GM19463 (cell line): ENCODE results near the gene UNC45A.

ENCODE experiments used
- ATAC-seq: cut with Tn5 transposase; IDR thresholded peaks from one replicate; pipeline ENCODE4 v1.9.1; 2021; ENCODE audit warnings: mild to moderate bottlenecking, moderate library complexity; ENCODE audit not compliant: unreplicated experiment

UNC45A gene

GRCh38 chr15:90941038-90941437, 6.0 kb downstream of the UNC45A start:
- ATAC-seq = no peak

DNA sequence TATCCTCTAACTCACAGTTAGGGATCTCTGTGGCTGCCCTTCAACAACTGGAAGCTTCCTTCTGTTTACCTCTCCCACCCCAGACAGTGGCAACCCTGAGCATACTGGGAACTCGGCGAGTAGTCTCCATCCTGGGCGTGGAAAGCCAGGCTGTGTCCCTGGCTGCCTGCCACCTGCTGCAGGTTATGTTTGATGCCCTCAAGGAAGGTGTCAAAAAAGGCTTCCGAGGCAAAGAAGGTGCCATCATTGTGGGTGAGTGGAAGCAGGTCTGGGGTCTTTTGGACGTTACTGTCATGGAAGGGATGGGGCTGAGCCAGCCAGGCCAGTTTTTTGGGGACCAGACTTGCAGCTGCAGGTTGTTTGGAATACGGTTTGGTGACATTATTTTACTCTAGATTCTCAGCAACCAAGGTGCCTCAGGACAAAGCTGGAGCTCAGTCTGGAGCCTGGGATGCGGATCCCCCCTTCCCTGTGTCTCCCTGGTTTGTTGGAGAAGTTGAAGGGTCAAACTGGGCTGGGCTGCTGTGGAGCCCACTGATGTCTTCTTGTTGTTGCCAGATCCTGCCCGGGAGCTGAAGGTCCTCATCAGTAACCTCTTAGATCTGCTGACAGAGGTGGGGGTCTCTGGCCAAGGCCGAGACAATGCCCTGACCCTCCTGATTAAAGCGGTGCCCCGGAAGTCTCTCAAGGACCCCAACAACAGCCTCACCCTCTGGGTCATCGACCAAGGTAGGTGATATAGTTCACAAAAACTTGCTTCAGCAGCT, 7.5 kb downstream of the UNC45A start:
- ATAC-seq = no peak

GRCh38 chr15:90945091-90945490, 10.0 kb downstream of the UNC45A start:
- ATAC-seq = no peak

DNA sequence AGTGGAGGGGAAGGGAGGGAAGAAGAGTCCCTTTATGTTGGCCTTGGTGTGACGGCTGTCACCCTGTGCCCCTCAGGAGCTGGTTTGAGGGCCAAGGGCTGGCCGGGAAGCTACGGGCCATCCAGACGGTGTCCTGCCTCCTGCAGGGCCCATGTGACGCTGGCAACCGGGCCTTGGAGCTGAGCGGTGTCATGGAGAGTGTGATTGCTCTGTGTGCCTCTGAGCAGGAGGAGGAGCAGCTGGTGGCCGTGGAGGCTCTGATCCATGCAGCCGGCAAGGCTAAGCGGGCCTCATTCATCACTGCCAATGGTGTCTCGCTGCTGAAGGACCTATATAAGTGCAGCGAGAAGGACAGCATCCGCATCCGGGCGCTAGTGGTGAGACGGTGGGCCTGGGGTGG, 11.5 kb downstream of the UNC45A start:
- no peak for ATAC-seq

DNA sequence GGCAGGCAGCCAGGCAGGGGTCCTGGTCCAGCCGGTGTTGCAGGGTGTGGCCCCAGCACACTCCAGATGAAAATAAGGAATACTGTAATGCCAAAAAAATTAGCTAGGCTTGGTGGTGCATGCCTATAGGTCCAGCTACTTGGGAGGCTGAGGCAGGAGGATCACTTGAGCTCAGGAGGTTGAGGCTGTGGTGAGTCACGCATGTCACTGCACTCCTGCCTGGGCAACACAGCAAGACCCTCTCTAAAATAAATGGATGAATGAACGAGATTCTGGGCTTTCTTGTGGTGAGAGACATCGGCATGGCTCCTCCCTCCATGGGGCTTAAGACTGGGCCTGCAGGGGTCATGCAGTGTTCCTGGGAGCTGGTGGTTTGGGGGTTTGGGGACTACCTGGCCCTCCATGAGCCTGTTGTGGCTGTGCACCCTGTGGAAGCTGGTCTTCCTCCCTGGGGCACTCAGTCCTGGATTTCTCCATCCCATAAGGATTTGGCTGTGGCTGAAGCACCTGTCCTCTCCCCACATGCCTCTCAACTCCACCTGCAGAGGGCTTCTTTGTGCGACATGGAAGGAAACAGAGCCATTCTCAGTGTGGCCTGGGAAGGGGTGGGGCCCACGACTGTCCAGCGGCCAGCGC, 12.0 kb downstream of the UNC45A start:
- ATAC-seq = no peak

DNA sequence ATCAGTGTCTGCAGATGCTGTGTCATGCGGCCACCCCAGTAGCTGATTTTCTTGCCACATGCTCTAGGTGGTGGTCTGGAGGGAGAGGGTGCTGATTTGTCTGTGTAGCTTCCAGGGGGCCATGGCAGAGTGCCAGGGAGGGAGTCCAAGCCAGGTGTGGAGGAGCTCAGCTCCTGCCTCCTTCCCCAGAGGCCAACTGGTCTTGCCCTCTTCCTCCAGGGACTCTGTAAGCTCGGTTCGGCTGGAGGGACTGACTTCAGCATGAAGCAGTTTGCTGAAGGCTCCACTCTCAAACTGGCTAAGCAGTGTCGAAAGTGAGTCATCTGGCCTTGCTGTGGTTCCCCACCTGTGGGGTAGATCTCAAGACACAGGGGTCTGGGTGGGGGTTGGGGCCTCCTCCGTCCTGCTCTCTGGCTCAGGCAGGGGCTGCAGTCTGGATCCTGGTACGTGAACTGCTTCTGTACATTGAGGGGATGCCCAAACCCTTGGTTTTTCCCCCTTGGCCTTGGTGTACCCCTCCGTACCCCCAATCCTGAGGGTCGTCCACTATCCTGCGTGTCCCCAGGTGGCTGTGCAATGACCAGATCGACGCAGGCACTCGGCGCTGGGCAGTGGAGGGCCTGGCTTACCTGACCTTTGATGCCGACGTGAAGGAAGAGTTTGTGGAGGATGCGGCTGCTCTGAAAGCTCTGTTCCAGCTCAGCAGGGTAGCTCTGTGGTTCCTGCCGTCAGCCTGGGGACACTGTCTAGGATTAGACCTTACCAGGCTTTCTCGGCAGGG, 12.7 kb downstream of the UNC45A start:
- ATAC-seq = no peak

DNA sequence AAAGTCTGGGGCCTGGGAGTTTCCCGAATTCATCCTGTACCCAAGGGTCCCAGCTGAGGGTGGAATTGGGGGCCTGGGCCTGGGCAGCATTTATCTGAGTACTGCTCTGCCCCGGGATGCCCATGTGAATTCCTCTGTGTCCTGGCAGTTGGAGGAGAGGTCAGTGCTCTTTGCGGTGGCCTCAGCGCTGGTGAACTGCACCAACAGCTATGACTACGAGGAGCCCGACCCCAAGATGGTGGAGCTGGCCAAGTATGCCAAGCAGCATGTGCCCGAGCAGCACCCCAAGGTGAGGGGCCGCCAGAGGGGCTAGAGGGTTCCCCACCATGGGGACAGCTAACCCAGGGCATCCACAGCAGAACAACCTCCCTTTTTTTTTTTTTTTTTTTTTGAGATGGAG, 13.4 kb downstream of the UNC45A start:
- ATAC-seq = no peak

DNA sequence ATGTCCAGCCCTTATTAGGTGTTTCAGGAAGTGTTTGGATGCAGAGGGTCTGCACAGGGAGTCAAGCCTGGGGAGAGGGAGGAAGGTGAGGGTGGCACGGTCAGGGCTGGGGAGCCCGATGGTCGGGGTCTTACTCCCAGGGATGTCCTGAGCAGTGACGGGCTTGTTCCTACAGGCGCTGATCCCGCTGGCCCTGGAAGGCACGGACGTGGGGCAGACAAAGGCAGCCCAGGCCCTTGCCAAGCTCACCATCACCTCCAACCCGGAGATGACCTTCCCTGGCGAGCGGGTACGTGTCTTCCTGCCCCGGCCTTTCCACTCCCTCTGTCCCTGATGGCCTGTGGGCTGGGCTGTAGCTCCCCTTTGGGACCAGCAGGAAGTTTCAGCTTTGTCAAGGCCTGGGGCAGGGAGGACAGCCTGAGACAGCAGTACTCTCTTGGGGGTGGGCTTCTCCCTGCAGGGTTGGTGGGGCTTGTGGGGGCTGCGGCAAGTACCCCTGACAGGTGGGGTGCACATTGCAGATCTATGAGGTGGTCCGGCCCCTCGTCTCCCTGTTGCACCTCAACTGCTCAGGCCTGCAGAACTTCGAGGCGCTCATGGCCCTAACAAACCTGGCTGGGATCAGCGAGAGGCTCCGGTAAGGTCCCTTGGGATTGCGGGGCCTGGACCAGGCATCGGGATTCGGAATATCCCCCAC, 15.0 kb downstream of the UNC45A start:
- ATAC-seq = no peak

- ATAC-seq = no peak
Observed at GRCh38 chr15:90950676-90951075, 15.6 kb downstream of the UNC45A start.

DNA sequence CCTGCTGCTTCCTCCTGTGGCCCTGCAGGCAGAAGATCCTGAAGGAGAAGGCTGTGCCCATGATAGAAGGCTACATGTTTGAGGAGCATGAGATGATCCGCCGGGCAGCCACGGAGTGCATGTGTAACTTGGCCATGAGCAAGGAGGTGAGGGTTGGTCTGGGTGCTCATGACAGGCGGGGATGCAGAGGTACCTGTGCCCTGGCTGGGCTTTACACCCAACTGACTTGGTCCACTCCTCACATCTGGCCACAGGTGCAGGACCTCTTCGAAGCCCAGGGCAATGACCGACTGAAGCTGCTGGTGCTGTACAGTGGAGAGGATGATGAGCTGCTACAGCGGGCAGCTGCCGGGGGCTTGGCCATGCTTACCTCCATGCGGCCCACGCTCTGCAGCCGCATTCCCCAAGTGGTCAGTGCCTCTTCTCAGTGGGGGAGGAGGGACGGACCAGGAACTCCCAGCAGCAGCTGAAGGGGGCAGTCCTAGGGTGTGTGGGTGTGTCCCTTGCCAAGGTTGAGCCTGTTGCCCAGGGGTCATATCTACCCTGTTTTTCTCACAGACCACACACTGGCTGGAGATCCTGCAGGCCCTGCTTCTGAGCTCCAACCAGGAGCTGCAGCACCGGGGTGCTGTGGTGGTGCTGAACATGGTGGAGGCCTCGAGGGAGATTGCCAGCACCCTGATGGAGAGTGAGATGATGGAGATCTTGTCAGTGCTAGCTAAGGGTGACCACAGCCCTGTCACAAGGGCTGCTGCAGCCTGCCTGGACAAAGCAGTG, 18.0 kb downstream of the UNC45A start:
- ATAC-seq = no peak

DNA sequence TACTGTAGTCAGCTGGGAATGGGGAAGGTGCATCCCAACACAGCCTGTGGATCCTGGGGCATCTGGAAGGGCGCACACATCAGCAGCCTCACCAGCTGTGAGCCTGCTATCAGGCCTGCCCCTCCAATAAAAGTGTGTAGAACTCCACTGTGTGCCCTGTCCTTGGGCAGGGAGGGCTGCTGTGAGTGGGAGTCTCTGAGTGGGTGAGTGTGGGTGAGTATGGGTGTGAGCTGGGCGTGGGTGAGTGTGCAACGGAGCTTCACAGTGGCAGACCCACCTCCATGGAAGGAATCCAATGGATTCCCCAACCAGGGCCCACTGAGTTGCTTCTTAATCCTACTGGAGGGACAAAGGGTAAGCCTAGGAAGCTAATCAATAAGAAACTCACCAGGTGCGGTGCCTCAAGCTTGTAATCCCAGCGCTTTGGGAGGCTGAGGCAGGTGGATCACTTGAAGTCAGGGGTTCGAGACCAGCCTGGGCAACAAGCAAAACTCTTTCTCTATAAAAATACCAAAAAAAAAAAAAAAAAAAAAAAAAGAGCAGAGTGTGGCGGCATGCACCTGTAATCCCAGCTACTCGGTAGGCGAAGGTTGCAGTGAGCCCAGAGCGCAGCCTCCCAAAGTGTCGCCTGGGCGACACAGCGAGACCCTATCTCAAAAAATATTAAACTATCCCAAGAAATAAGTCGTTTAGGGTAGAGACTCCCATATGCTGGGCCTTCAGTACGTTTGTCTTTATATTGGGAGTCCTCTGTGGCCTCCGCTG, 19.0 kb downstream of the UNC45A start:
- no peak for ATAC-seq

GRCh38 chr15:90954712-90955623, 19.9 kb downstream of the UNC45A start, which contains the start of gene RCCD1:
Gene RCCD1, plus strand, starts transcription at chr15:90954884. Its CDS starts 1,851 bp downstream, at chr15:90956735.
- ATAC-seq = peak; percentile 95

DNA sequence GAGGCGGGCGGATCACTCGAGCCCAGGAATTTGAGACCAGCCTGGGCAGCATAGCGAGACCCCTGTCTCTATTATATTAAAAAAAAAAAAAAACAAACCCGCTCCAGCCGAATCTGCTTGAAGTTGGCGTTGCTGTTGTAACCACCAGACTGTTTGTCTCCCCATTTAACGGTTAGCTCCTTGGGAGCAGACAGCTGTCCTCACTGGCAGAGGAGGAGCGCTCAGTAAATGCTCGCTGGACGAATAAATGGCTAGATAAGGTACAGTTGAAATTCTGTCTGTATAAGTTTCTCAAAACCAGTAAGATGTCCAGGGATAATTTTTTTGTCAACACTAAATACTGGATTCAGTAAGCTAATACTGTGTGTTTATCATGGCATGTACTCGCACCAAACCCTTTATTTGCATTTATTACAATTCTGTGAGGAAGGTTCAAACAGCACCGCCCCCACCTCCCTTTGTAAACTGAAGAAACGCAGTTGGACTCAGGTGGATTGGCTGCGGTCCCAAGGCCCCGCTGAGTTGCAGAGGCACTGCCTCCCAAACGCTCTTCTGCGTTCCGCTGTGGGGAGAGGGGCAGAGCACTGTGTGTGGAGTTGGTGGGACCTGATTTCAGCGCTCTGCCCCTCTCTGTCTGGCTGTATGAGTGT, 20.7 kb downstream of the UNC45A start:
- no peak for ATAC-seq

GRCh38 chr15:90956274-90957030, 21.4 kb downstream of the UNC45A start:
- no peak for ATAC-seq

DNA sequence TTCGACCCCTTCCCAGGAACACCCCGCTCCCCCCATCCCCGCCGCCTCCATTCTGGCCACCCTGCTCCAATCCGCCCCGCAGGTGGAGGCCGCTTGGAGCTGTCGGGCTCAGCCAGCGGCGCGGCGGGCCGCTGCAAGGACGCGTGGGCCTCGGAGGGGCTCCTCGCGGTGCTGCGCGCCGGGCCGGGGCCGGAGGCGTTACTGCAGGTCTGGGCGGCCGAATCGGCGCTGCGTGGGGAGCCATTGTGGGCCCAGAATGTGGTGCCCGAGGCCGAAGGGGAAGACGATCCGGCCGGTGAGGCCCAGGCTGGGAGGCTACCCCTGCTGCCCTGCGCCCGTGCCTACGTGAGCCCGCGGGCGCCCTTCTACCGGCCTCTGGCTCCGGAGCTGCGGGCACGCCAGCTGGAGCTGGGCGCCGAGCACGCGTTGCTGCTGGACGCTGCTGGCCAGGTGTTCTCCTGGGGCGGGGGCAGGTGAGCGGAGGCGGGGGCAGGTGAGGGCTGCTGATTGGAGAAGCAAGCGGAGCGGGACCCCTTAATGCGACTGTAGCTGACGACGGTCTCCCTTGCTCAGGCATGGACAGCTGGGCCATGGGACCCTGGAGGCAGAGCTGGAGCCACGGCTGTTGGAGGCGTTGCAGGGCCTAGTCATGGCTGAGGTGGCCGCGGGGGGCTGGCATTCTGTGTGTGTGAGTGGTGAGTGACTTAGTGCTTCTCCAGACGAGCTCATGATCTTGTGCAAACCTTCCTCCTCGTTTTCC, 22.1 kb downstream of the UNC45A start:
- no peak for ATAC-seq

DNA sequence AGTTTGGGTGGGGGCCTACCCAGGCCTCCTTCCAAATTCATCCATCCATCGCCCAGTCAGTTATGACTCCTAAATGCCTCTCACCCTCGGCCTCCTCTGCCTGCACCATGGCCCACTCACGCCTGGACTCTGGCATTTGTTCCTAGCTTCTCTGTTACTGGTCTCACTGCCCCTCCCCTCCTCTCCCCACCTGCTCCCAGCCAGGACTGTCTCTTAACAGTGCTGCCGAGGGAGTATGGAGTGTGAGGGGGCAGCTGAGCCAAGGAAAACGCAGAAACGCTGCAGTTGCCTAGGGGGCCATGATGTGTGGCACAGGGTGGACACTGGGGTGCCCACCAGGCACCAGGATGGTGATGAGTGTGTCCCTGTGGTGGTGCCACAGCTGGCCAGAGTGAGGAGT, 22.7 kb downstream of the UNC45A start:
- ATAC-seq = no peak
